ENCODE data around the gene FBXO3. TPM values are rescaled to one million over a fixed set of nuclear protein-coding genes. Genes with fewer than 3 reads are reported as not detected.
A peak's percentile ranks its signal among the peaks of the same experiment; 100 is the strongest.

The FBXO3 gene
- total RNA-seq, 1 experiment from 2014 or later: 32.9 TPM

GRCh38 chr11:33725496-33725895 is 48.8 kb downstream of the FBXO3 start:
- intact Hi-C loops (cut with micrococcal nuclease; ENCODE audit: unreplicated experiment): no loop called here
- Histone ChIP-seq H3K36me3 (ENCODE audit: low read depth) (peaks cover 27% of the 10 kb centered on the region), H4K20me1 (ENCODE audit: insufficient read depth) (peaks cover 34% of the 10 kb centered on the region), H3K4me1 (replicated peaks; ENCODE audit: insufficient read depth) (peaks cover 40% of the 10 kb centered on the region), H3K4me3 (no peak overlapping the region), H3K27me3 (ENCODE audit: insufficient read depth, low read depth) (no peaks in the 10 kb centered on the region), H3K79me2 (ENCODE audit: low read depth) (peaks cover 93% of the 10 kb centered on the region), H3K27ac (no peak overlapping the region), H3K9me3 (ENCODE audit: insufficient read depth, low read depth) (no peaks in the 10 kb centered on the region), H3K9me2 (ENCODE audit: insufficient read depth) (no peaks in the 10 kb centered on the region), H3K4me2 (no peak overlapping the region), H2AFZ (no peak overlapping the region), H3F3A (ENCODE audit: insufficient read depth, low read depth) (peaks cover 24% of the 10 kb centered on the region; the same call in 1 of the 2 replicates)
- POLR2A ChIA-PET (ENCODE audit: unreplicated experiment): interaction anchor here (0.6 kb wide), 1 partner anchor 373 kb away, joined by 3 read pairs; no protein-coding TSS in a partner anchor
- peak in 1 of 2 experiments; percentile 20 for DNase-seq
- TF ChIP-seq, protein P1, sequence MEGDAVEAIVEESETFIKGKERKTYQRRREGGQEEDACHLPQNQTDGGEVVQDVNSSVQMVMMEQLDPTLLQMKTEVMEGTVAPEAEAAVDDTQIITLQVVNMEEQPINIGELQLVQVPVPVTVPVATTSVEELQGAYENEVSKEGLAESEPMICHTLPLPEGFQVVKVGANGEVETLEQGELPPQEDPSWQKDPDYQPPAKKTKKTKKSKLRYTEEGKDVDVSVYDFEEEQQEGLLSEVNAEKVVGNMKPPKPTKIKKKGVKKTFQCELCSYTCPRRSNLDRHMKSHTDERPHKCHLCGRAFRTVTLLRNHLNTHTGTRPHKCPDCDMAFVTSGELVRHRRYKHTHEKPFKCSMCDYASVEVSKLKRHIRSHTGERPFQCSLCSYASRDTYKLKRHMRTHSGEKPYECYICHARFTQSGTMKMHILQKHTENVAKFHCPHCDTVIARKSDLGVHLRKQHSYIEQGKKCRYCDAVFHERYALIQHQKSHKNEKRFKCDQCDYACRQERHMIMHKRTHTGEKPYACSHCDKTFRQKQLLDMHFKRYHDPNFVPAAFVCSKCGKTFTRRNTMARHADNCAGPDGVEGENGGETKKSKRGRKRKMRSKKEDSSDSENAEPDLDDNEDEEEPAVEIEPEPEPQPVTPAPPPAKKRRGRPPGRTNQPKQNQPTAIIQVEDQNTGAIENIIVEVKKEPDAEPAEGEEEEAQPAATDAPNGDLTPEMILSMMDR (conservative IDR thresholded peaks at IDR 0.05): no peak
- CTCF ChIA-PET: no interaction called here
- BruUV-seq (replicated peaks): no TSS peak

DNA sequence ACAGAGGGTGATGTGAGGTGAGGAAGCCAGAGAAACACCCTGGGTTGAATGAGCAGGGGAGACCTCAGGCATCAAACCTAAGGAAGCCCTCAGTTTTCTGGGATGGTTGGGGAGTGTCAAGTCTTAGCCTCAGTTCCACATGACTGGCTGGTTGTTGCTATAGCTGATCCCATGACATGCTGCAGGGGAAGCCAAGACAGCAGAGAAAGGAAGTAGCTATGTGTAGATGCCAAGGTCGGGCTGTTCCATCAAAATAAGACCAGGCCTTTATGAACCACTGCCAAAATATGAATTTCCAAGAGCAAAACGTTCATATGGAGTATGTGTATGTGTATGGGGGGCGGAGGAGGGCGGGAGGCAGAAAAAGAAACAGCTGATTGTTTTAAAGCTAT is 49.7 kb downstream of the FBXO3 start:
- intact Hi-C loops (cut with micrococcal nuclease; ENCODE audit: unreplicated experiment): no loop called here
- Histone ChIP-seq H3K27ac (peak overlapping the region; percentile 67), H3K9me3 (ENCODE audit: insufficient read depth, low read depth) (no peaks in the 10 kb centered on the region), H3F3A (ENCODE audit: insufficient read depth, low read depth) (peaks cover 24% of the 10 kb centered on the region; the same call in 1 of the 2 replicates), H3K36me3 (ENCODE audit: low read depth) (peaks cover 25% of the 10 kb centered on the region), H2AFZ (no peak overlapping the region), H3K4me2 (0 out of 2 replicates have a peak overlapping the region, but pooled peaks have one; percentile 7), H3K79me2 (ENCODE audit: low read depth) (peaks cover 91% of the 10 kb centered on the region), H3K27me3 (ENCODE audit: insufficient read depth, low read depth) (no peaks in the 10 kb centered on the region), H4K20me1 (ENCODE audit: insufficient read depth) (peaks cover 33% of the 10 kb centered on the region), H3K4me1 (replicated peaks; ENCODE audit: insufficient read depth) (peaks cover 38% of the 10 kb centered on the region), H3K9me2 (ENCODE audit: insufficient read depth) (no peaks in the 10 kb centered on the region), H3K4me3 (no peak overlapping the region)
- TF ChIP-seq EZH2 (IDR thresholded peaks at IDR 0.05; ENCODE audit: low read depth): no peak
- TF ChIP-seq, protein P1 (conservative IDR thresholded peaks at IDR 0.05): no peak
- DNase-seq: no peak
- ChIA-PET POLR2A (ENCODE audit: unreplicated experiment) (no interaction called here), CTCF (no interaction called here)
- BruUV-seq (replicated peaks): no TSS peak

GRCh38 chr11:33723238-33723881 is 51.0 kb downstream of the FBXO3 start:
- intact Hi-C loops (cut with micrococcal nuclease; ENCODE audit: unreplicated experiment): loop anchor here (1.0 kb wide), 2 partner anchors 11 to 33 kb away; no protein-coding TSS in a partner anchor
- POLR2A ChIA-PET (ENCODE audit: unreplicated experiment): interaction anchor here (0.6 kb wide), 1 partner anchor 33 kb away, joined by 7 read pairs; no protein-coding TSS in a partner anchor
- Histone ChIP-seq H3F3A (ENCODE audit: insufficient read depth, low read depth) (peaks cover 33% of the 10 kb centered on the region; the same call in 1 of the 2 replicates), H3K9me2 (ENCODE audit: insufficient read depth) (no peaks in the 10 kb centered on the region), H4K20me1 (ENCODE audit: insufficient read depth) (peaks cover 31% of the 10 kb centered on the region), H3K79me2 (ENCODE audit: low read depth) (peaks cover 86% of the 10 kb centered on the region), H3K36me3 (ENCODE audit: low read depth) (peaks cover 33% of the 10 kb centered on the region), H2AFZ (no peak overlapping the region), H3K4me2 (peak overlapping the region; percentile 27), H3K27ac (peak overlapping the region; percentile 67), H3K9me3 (ENCODE audit: insufficient read depth, low read depth) (no peaks in the 10 kb centered on the region), H3K27me3 (ENCODE audit: insufficient read depth, low read depth) (no peaks in the 10 kb centered on the region), H3K4me1 (replicated peaks; ENCODE audit: insufficient read depth) (peaks cover 38% of the 10 kb centered on the region), H3K4me3 (no peak overlapping the region)
- CTCF ChIA-PET: interaction anchor here (0.5 kb wide), 1 partner anchor 13 kb away, joined by 6 read pairs; the partner anchor contains the start of gene CD59
- DNase-seq: peak; percentile 72 to 77
- BruUV-seq (replicated peaks): no TSS peak
- no peak for TF ChIP-seq EZH2 (IDR thresholded peaks at IDR 0.05; ENCODE audit: low read depth)
- TF ChIP-seq, protein P1 (conservative IDR thresholded peaks at IDR 0.05): no peak
